Temporal lobe (tissue), 1 donor: ENCODE data around the gene ECEL1. TPM values are rescaled to one million over a fixed set of nuclear protein-coding genes. Genes with fewer than 3 reads are reported as not detected.

Experiments used
- total RNA-seq: library from RNA; depleted of rRNA; stranded (reverse); fragments of >200 nt; gene quantifications from one replicate; pipeline ENCODE4 v1.2.3, GENCODE V29; 2014

Gene ECEL1
- total RNA-seq, 1 donor from 2014 or later: 1.5 TPM

Other genes starting within 250 kb of the ECEL1 start
- not detected for gene ALPP, start 109.1 kb downstream of the ECEL1 start, total RNA-seq
- gene ALPG, start 81.0 kb downstream of the ECEL1 start, total RNA-seq: not detected
- gene ALPI, start 31.7 kb downstream of the ECEL1 start, total RNA-seq: not detected
- under 0.01 TPM for gene PRSS56, start 32.6 kb upstream of the ECEL1 start, total RNA-seq
- gene CHRND, start 38.3 kb upstream of the ECEL1 start, total RNA-seq: not detected
- not detected for gene CHRNG, start 51.9 kb upstream of the ECEL1 start, total RNA-seq
- 8.9 TPM for gene TIGD1, start 62.7 kb upstream of the ECEL1 start, total RNA-seq
- 30.5 TPM for gene EIF4E2, start 62.9 kb upstream of the ECEL1 start, total RNA-seq
- 2.7 TPM for gene EFHD1, start 145.8 kb upstream of the ECEL1 start, total RNA-seq
- gene GIGYF2, start 209.5 kb upstream of the ECEL1 start, total RNA-seq: 72.5 TPM